ENCODE results near the gene AZU1. TPM values are rescaled to one million over a fixed set of nuclear protein-coding genes. Genes with fewer than 3 reads are reported as not detected.
"Not testable (repeated sequence)": the region's sequence is repeated elsewhere in the genome, so short reads cannot be mapped to it uniquely, and the experiment has no call there.

The AZU1 gene
- polyA plus RNA-seq, 2 of the 4 experiments (the other 2 are of a cell fraction), result 0.31 to 0.32 TPM

DNA sequence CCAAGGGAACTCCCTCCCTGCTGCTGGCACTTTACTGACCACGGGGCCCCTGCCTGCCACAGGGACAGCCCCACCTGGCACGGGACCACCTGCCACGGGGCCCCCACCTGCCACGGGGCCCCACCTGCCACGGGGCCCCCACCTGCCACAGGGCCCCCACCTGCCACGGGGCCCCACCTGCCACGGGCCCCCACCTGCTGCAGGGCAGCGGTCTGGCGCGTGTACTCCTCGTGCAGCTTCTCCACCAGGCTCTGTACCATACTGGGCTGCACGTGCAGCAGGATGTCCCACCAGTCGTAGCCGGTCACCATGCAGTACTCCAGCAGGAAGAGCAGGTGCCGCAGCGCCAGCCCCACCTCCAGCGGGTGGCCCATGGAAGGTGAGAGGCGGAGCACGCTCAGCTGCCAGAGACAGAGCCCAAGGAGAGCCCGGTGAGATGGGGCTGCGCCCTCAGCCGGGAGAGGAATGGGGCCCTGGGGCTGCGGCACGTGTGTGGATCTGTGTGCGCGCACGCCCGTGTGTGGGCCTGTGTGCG lies 49.2 kb downstream of the AZU1 start:
- DNase-seq (ENCODE audit: low read depth in 1 of 2, low spot score in 1 of 2), result no peak
- H3K4me1 ChIP-seq, result peaks cover 14% of the 10 kb centered on the region
- POLR2A ChIA-PET, result no interaction called here
- H3K4me2 ChIP-seq, result no peak overlapping the region
- TF ChIP-seq FOSL2 (IDR thresholded peaks at IDR 0.05), result no peak
- TF ChIP-seq FOSL2 (CRISPR knock-in tag; IDR thresholded peaks at IDR 0.05), result no peak
- TF ChIP-seq, protein P1, sequence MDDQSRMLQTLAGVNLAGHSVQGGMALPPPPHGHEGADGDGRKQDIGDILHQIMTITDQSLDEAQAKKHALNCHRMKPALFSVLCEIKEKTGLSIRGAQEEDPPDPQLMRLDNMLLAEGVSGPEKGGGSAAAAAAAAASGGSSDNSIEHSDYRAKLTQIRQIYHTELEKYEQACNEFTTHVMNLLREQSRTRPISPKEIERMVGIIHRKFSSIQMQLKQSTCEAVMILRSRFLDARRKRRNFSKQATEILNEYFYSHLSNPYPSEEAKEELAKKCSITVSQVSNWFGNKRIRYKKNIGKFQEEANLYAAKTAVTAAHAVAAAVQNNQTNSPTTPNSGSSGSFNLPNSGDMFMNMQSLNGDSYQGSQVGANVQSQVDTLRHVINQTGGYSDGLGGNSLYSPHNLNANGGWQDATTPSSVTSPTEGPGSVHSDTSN (IDR thresholded peaks at IDR 0.05), result no peak
- TF ChIP-seq RNF2 (IDR thresholded peaks at IDR 0.05; ENCODE audit: borderline replicate concordance, low read depth), result no peak
- no peak for TF ChIP-seq CHD4 (IDR thresholded peaks at IDR 0.05; ENCODE audit: borderline replicate concordance)
- no peak for TF ChIP-seq HEYL (CRISPR knock-in tag; IDR thresholded peaks at IDR 0.05)
- no peak for TF ChIP-seq ESRRA (IDR thresholded peaks at IDR 0.05; ENCODE audit: borderline replicate concordance, low read length)
- CTCF ChIA-PET, result interaction anchor here (1.6 kb wide), 1 partner anchor 21 kb away, joined by 3 read pairs; no protein-coding TSS in a partner anchor
- no peak overlapping the region for H3K27ac ChIP-seq
- 84% methylated on average over 13 of the region's 29 CpGs for WGBS (ENCODE audit: missing lambda C conversion rate)
- no peak overlapping the region for H3K4me3 ChIP-seq
- no peak for FAIRE-seq
- no peaks in the 10 kb centered on the region for H3K9me3 ChIP-seq
- ATAC-seq, result no peak

DNA sequence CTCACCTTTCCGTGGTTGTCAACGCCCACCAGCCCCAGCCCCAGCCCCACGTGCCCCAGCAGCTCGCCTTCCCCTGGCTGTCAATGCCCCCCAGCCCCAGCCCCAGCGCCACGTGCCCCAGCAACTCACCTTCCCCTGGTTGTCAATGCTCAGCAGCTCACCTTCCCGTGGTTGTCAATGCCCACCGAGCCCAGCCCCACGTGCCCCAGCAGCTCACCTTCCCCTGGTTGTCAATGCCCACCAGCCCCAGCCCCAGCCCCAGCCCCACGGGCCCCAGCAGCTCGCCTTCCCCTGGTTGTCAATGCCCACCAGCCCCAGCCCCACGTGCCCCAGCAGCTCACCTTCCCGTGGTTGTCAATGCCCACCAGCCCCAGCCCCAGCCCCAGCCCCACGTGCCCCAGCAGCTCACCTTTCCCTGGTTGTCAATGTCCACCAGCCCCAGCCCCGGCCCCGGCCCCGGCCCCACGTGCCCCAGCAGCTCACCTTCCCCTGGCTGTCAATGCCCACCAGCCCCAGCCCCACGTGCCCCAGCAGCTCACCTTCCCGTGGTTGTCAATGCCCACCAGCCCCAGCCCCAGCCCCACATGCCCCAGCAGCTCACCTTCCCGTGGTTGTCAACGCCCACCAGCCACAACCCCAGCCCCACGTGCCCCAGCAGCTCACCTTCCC lies 50.5 kb downstream of the AZU1 start:
- H3K4me3 ChIP-seq; H3K4me2 ChIP-seq; DNase-seq (ENCODE audit: low read depth in 1 of 2, low spot score in 1 of 2); H3K4me1 ChIP-seq; FAIRE-seq; H3K27ac ChIP-seq; H3K9me3 ChIP-seq; ATAC-seq: not testable (repeated sequence)
- 60% methylated on average over 2 of the region's 23 CpGs for WGBS (ENCODE audit: missing lambda C conversion rate)
- ChIA-PET POLR2A (interaction anchor here (0.6 kb wide), 1 partner anchor 55 kb away, joined by 5 read pairs; no protein-coding TSS in a partner anchor), CTCF (interaction anchor here (0.9 to 1.8 kb wide), 4 partner anchors 14 to 43 kb away, joined by 3 to 5 read pairs (median 4); partner anchors contain the start of genes MED16 and RNU6-9)

DNA sequence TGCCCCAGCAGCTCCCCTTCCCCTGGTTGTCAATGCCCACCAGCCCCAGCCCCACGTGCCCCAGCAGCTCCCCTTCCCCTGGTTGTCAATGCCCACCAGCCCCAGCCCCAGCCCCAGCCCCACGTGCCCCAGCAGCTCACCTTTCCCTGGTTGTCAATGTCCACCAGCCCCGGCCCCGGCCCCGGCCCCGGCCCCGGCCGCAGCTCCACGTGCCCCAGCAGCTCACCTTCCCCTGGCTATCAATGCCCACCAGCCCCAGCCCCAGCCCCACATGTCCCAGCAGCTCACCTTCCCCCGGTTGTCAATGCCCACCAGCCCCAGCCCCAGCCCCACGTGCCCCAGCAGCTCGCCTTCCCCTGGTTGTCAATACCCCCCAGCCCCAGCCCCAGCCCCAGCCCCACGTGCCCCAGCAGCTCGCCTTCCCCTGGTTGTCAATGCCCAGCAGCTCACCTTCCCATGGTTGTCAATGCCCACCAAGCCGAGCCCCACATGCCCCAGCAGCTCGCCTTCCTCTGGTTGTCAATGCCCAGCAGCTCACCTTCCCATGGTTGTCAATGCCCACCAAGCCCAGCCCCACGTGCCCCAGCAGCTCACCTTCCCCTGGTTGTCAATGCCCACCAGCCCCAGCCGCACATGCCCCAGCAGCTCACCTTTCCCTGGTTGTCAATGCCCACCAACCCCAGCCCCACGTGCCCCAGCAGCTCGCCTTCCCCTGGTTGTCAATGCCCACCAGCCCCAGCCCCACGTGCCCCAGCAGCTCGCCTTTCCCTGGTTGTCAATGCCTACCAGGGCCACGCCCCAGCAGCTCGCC lies 51.3 kb downstream of the AZU1 start:
- not testable (repeated sequence) for ATAC-seq; H3K4me1 ChIP-seq; H3K27ac ChIP-seq; H3K4me3 ChIP-seq; H3K4me2 ChIP-seq; H3K9me3 ChIP-seq; FAIRE-seq; DNase-seq (ENCODE audit: low read depth in 1 of 2, low spot score in 1 of 2)
- POLR2A ChIA-PET, result interaction anchor here (0.6 to 1.2 kb wide), 4 partner anchors 9 to 126 kb away, joined by 3 to 8 read pairs (median 4); partner anchors contain the start of gene MED16
- CTCF ChIA-PET, result interaction anchor here (0.9 to 1.8 kb wide), 4 partner anchors 14 to 42 kb away, joined by 3 to 5 read pairs (median 4); partner anchors contain the start of genes MED16 and RNU6-9
- 70% methylated on average over 16 of the region's 24 CpGs for WGBS (ENCODE audit: missing lambda C conversion rate)

DNA sequence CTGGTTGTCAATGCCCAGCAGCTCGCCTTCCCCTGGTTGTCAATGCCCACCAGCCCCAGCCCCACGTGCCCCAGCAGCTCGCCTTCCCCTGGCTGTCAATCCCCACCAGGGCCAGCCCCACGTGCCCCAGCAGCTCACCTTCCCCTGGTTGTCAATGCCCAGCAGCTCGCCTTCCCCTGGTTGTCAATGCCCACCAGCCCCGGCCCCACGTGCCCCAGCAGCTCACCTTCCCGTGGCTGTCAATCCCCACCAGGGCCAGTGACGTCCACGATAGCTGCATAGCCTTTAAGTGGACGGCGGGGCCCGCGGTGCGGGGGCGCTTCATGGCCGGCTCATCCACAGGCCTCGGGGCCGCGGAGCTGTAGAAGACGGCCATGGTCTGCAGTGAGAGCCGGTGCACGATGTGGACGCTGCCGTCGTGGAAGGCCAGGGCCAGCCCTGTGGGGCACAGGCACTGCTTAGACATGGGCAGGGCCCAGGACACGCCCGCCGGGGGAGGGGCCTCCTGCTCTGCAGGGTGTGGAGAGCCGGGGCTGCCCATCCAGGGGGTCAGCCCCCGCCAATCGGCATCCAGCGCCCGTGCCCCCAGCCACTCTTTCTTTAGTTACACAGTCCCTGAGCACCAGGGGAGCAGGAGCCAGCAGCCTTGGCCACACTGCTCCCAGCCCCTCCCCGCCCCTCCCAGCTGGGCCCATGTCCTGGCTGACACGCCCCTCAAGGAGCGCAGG lies 52.2 kb downstream of the AZU1 start:
- peak in 1 of 2 experiments; percentile 34; a peak in 2 of 6 replicates for ATAC-seq
- no peak for DNase-seq (ENCODE audit: low read depth in 1 of 2, low spot score in 1 of 2)

More for the DNA sequence above, 52.2 kb downstream of the AZU1 start:
- FAIRE-seq, result no peak
- WGBS (ENCODE audit: missing lambda C conversion rate), result 88% methylated on average over 5 of the region's 37 CpGs
- TF ChIP-seq, protein P2, sequence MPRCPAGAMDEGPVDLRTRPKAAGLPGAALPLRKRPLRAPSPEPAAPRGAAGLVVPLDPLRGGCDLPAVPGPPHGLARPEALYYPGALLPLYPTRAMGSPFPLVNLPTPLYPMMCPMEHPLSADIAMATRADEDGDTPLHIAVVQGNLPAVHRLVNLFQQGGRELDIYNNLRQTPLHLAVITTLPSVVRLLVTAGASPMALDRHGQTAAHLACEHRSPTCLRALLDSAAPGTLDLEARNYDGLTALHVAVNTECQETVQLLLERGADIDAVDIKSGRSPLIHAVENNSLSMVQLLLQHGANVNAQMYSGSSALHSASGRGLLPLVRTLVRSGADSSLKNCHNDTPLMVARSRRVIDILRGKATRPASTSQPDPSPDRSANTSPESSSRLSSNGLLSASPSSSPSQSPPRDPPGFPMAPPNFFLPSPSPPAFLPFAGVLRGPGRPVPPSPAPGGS (IDR thresholded peaks at IDR 0.05), result no peak
- TF ChIP-seq, protein P3, sequence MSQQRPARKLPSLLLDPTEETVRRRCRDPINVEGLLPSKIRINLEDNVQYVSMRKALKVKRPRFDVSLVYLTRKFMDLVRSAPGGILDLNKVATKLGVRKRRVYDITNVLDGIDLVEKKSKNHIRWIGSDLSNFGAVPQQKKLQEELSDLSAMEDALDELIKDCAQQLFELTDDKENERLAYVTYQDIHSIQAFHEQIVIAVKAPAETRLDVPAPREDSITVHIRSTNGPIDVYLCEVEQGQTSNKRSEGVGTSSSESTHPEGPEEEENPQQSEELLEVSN (IDR thresholded peaks at IDR 0.05; ENCODE audit: borderline replicate concordance, low read depth), result no peak
- TF ChIP-seq CHD4 (IDR thresholded peaks at IDR 0.05; ENCODE audit: borderline replicate concordance), result no peak
- TF ChIP-seq POLR2A (IDR thresholded peaks at IDR 0.05; ENCODE audit: low read length), result no peak
- no peak for TF ChIP-seq CBX8 (IDR thresholded peaks at IDR 0.05)
- no peak for TF ChIP-seq MYC (IDR thresholded peaks at IDR 0.05; ENCODE audit: borderline replicate concordance, low read length)
- H3K9me3 ChIP-seq, result no peaks in the 10 kb centered on the region
- no peak overlapping the region for H3K4me2 ChIP-seq
- H3K4me1 ChIP-seq, result no peaks in the 10 kb centered on the region
- no peak overlapping the region for H3K4me3 ChIP-seq
- ChIA-PET CTCF (interaction anchor here (1.5 to 1.8 kb wide), 2 partner anchors 13 to 41 kb away, joined by 4 to 5 read pairs; partner anchors contain the start of genes MED16 and RNU6-9), POLR2A (interaction anchor here (0.6 to 1.2 kb wide), 2 partner anchors 9 to 13 kb away, joined by 3 to 8 read pairs; partner anchors contain the start of gene MED16)
- H3K27ac ChIP-seq, result no peak overlapping the region

Small RNAs within 50 kb of the gene (small RNA-seq; reads per million reads assigned to genes)
- 0 reads per million in 6 experiments for gene MIR3187

Other genes starting within 250 kb of the AZU1 start
- 2.7 and 7.1 TPM in 2 replicates for gene HCN2, start 238.0 kb upstream of the AZU1 start, polyA plus RNA-seq (2011; rRNA removed)
- 23.2 to 24.8 TPM (median 24.7 TPM) in 3 replicates for gene HCN2, start 238.0 kb upstream of the AZU1 start, polyA plus RNA-seq (2017; fragmentation: RNase III; extraction: RNeasy Plus Mini Kit Qiagen cat#74134 plus additional on column Dnase treatment)
- gene POLRMT, start 194.3 kb upstream of the AZU1 start, polyA plus RNA-seq (2011; rRNA removed), result 41.9 and 59.8 TPM in 2 replicates
- gene POLRMT, start 194.3 kb upstream of the AZU1 start, polyA plus RNA-seq (2017; fragmentation: RNase III; extraction: RNeasy Plus Mini Kit Qiagen cat#74134 plus additional on column Dnase treatment), result 65.0 to 68.8 TPM (median 66.5 TPM) in 3 replicates
- 0.13 TPM in 1 of 2 replicates, not detected in the other for gene FGF22, start 188.0 kb upstream of the AZU1 start, polyA plus RNA-seq (2011; rRNA removed)
- gene FGF22, start 188.0 kb upstream of the AZU1 start, polyA plus RNA-seq (2017; fragmentation: RNase III; extraction: RNeasy Plus Mini Kit Qiagen cat#74134 plus additional on column Dnase treatment), result 0.79 to 1.1 TPM (median 1.0 TPM) in 3 replicates
- 3.1 and 4.9 TPM in 2 replicates for gene RNF126, start 164.6 kb upstream of the AZU1 start, polyA plus RNA-seq (2011; rRNA removed)
- gene RNF126, start 164.6 kb upstream of the AZU1 start, polyA plus RNA-seq (2017; fragmentation: RNase III; extraction: RNeasy Plus Mini Kit Qiagen cat#74134 plus additional on column Dnase treatment), result 35.0 to 36.3 TPM (median 35.4 TPM) in 3 replicates
- gene FSTL3, start 151.4 kb upstream of the AZU1 start, polyA plus RNA-seq (2011; rRNA removed), result 45.5 and 58.1 TPM in 2 replicates
- gene FSTL3, start 151.4 kb upstream of the AZU1 start, polyA plus RNA-seq (2017; fragmentation: RNase III; extraction: RNeasy Plus Mini Kit Qiagen cat#74134 plus additional on column Dnase treatment), result 110 to 131 TPM (median 118 TPM) in 3 replicates
- 0.10 TPM in 1 of 2 replicates, not detected in the other for gene PRSS57, start 132.4 kb upstream of the AZU1 start, polyA plus RNA-seq (2011; rRNA removed)
- not detected in 3 replicates for gene PRSS57, start 132.4 kb upstream of the AZU1 start, polyA plus RNA-seq (2017; fragmentation: RNase III; extraction: RNeasy Plus Mini Kit Qiagen cat#74134 plus additional on column Dnase treatment)
- gene PALM, start 118.9 kb upstream of the AZU1 start, polyA plus RNA-seq (2011; rRNA removed), result 2.0 and 3.0 TPM in 2 replicates
- 11.4 to 17.5 TPM (median 15.7 TPM) in 3 replicates for gene PALM, start 118.9 kb upstream of the AZU1 start, polyA plus RNA-seq (2017; fragmentation: RNase III; extraction: RNeasy Plus Mini Kit Qiagen cat#74134 plus additional on column Dnase treatment)
- 38.3 and 46.5 TPM in 2 replicates for gene MISP, start 76.7 kb upstream of the AZU1 start, polyA plus RNA-seq (2011; rRNA removed)
- gene MISP, start 76.7 kb upstream of the AZU1 start, polyA plus RNA-seq (2017; fragmentation: RNase III; extraction: RNeasy Plus Mini Kit Qiagen cat#74134 plus additional on column Dnase treatment), result 56.9 to 62.7 TPM (median 61.4 TPM) in 3 replicates
- gene PTBP1, start 30.4 kb upstream of the AZU1 start, polyA plus RNA-seq (2011; rRNA removed), result 144 and 207 TPM in 2 replicates
- gene PTBP1, start 30.4 kb upstream of the AZU1 start, polyA plus RNA-seq (2017; fragmentation: RNase III; extraction: RNeasy Plus Mini Kit Qiagen cat#74134 plus additional on column Dnase treatment), result 264 to 299 TPM (median 285 TPM) in 3 replicates
- gene PLPPR3, start 5.9 kb upstream of the AZU1 start, polyA plus RNA-seq (2011; rRNA removed), result 2.6 and 3.2 TPM in 2 replicates
- 3.5 to 4.2 TPM (median 3.7 TPM) in 3 replicates for gene PLPPR3, start 5.9 kb upstream of the AZU1 start, polyA plus RNA-seq (2017; fragmentation: RNase III; extraction: RNeasy Plus Mini Kit Qiagen cat#74134 plus additional on column Dnase treatment)
- gene PRTN3, start 13.2 kb downstream of the AZU1 start, polyA plus RNA-seq (2011; rRNA removed), result 0.21 and 0.36 TPM in 2 replicates
- gene PRTN3, start 13.2 kb downstream of the AZU1 start, polyA plus RNA-seq (2017; fragmentation: RNase III; extraction: RNeasy Plus Mini Kit Qiagen cat#74134 plus additional on column Dnase treatment), result 0.18 to 0.39 TPM (median 0.24 TPM) in 3 replicates
- 0.15 and 0.35 TPM in 2 replicates for gene ELANE, start 24.5 kb downstream of the AZU1 start, polyA plus RNA-seq (2011; rRNA removed)
- gene ELANE, start 24.5 kb downstream of the AZU1 start, polyA plus RNA-seq (2017; fragmentation: RNase III; extraction: RNeasy Plus Mini Kit Qiagen cat#74134 plus additional on column Dnase treatment), result 0.14 to 0.15 TPM (median 0.15 TPM) in 3 replicates
- gene CFD, start 31.8 kb downstream of the AZU1 start, polyA plus RNA-seq (2011; rRNA removed), result 7.6 TPM in 2 replicates
- gene CFD, start 31.8 kb downstream of the AZU1 start, polyA plus RNA-seq (2017; fragmentation: RNase III; extraction: RNeasy Plus Mini Kit Qiagen cat#74134 plus additional on column Dnase treatment), result 13.8 to 14.8 TPM (median 14.3 TPM) in 3 replicates
- 8.0 TPM in 2 replicates for gene MED16, start 65.3 kb downstream of the AZU1 start, polyA plus RNA-seq (2011; rRNA removed)
- gene MED16, start 65.3 kb downstream of the AZU1 start, polyA plus RNA-seq (2017; fragmentation: RNase III; extraction: RNeasy Plus Mini Kit Qiagen cat#74134 plus additional on column Dnase treatment), result 11.9 to 13.9 TPM (median 12.7 TPM) in 3 replicates
- gene RNU6-9, start 65.6 kb downstream of the AZU1 start, polyA plus RNA-seq (2011; rRNA removed), result not detected in 2 replicates
- not detected in 3 replicates for gene RNU6-9, start 65.6 kb downstream of the AZU1 start, polyA plus RNA-seq (2017; fragmentation: RNase III; extraction: RNeasy Plus Mini Kit Qiagen cat#74134 plus additional on column Dnase treatment)
- 16.9 and 22.7 TPM in 2 replicates for gene R3HDM4, start 85.4 kb downstream of the AZU1 start, polyA plus RNA-seq (2011; rRNA removed)
- gene R3HDM4, start 85.4 kb downstream of the AZU1 start, polyA plus RNA-seq (2017; fragmentation: RNase III; extraction: RNeasy Plus Mini Kit Qiagen cat#74134 plus additional on column Dnase treatment), result 18.8 to 24.8 TPM (median 20.7 TPM) in 3 replicates
- 0.05 and 0.14 TPM in 2 replicates for gene KISS1R, start 89.5 kb downstream of the AZU1 start, polyA plus RNA-seq (2011; rRNA removed)
- gene KISS1R, start 89.5 kb downstream of the AZU1 start, polyA plus RNA-seq (2017; fragmentation: RNase III; extraction: RNeasy Plus Mini Kit Qiagen cat#74134 plus additional on column Dnase treatment), result 0.18 to 0.79 TPM (median 0.38 TPM) in 3 replicates
- gene ARID3A, start 98.2 kb downstream of the AZU1 start, polyA plus RNA-seq (2011; rRNA removed), result 3.3 and 3.4 TPM in 2 replicates
- gene ARID3A, start 98.2 kb downstream of the AZU1 start, polyA plus RNA-seq (2017; fragmentation: RNase III; extraction: RNeasy Plus Mini Kit Qiagen cat#74134 plus additional on column Dnase treatment), result 4.6 to 6.1 TPM (median 5.4 TPM) in 3 replicates
- gene WDR18, start 156.5 kb downstream of the AZU1 start, polyA plus RNA-seq (2011; rRNA removed), result 22.2 and 23.8 TPM in 2 replicates
- 41.7 to 48.9 TPM (median 48.1 TPM) in 3 replicates for gene WDR18, start 156.5 kb downstream of the AZU1 start, polyA plus RNA-seq (2017; fragmentation: RNase III; extraction: RNeasy Plus Mini Kit Qiagen cat#74134 plus additional on column Dnase treatment)
- gene GRIN3B, start 172.6 kb downstream of the AZU1 start, polyA plus RNA-seq (2011; rRNA removed), result 0.65 and 0.67 TPM in 2 replicates
- 1.1 to 1.5 TPM (median 1.5 TPM) in 3 replicates for gene GRIN3B, start 172.6 kb downstream of the AZU1 start, polyA plus RNA-seq (2017; fragmentation: RNase III; extraction: RNeasy Plus Mini Kit Qiagen cat#74134 plus additional on column Dnase treatment)
- 45.6 and 53.3 TPM in 2 replicates for gene TMEM259, start 193.3 kb downstream of the AZU1 start, polyA plus RNA-seq (2011; rRNA removed)
- gene TMEM259, start 193.3 kb downstream of the AZU1 start, polyA plus RNA-seq (2017; fragmentation: RNase III; extraction: RNeasy Plus Mini Kit Qiagen cat#74134 plus additional on column Dnase treatment), result 71.1 to 82.2 TPM (median 78.3 TPM) in 3 replicates
- not detected in 2 replicates for gene RNU6-2, start 193.7 kb downstream of the AZU1 start, polyA plus RNA-seq (2011; rRNA removed)
- gene RNU6-2, start 193.7 kb downstream of the AZU1 start, polyA plus RNA-seq (2017; fragmentation: RNase III; extraction: RNeasy Plus Mini Kit Qiagen cat#74134 plus additional on column Dnase treatment), result not detected in 3 replicates
- gene CNN2, start 198.8 kb downstream of the AZU1 start, polyA plus RNA-seq (2011; rRNA removed), result 31.7 and 32.2 TPM in 2 replicates
- 99.3 to 115 TPM (median 101 TPM) in 3 replicates for gene CNN2, start 198.8 kb downstream of the AZU1 start, polyA plus RNA-seq (2017; fragmentation: RNase III; extraction: RNeasy Plus Mini Kit Qiagen cat#74134 plus additional on column Dnase treatment)
- 5.0 and 6.6 TPM in 2 replicates for gene ABCA7, start 212.3 kb downstream of the AZU1 start, polyA plus RNA-seq (2011; rRNA removed)
- gene ABCA7, start 212.3 kb downstream of the AZU1 start, polyA plus RNA-seq (2017; fragmentation: RNase III; extraction: RNeasy Plus Mini Kit Qiagen cat#74134 plus additional on column Dnase treatment), result 8.8 to 13.5 TPM (median 12.6 TPM) in 3 replicates
- gene ARHGAP45, start 239.3 kb downstream of the AZU1 start, polyA plus RNA-seq (2011; rRNA removed), result 0.48 and 1.2 TPM in 2 replicates
- 1.5 to 1.9 TPM (median 1.8 TPM) in 3 replicates for gene ARHGAP45, start 239.3 kb downstream of the AZU1 start, polyA plus RNA-seq (2017; fragmentation: RNase III; extraction: RNeasy Plus Mini Kit Qiagen cat#74134 plus additional on column Dnase treatment)